ENCODE data around the gene LY86.
"Not testable (repeated sequence)": the region's sequence is repeated elsewhere in the genome, so short reads cannot be mapped to it uniquely, and the experiment has no call there.

DNA sequence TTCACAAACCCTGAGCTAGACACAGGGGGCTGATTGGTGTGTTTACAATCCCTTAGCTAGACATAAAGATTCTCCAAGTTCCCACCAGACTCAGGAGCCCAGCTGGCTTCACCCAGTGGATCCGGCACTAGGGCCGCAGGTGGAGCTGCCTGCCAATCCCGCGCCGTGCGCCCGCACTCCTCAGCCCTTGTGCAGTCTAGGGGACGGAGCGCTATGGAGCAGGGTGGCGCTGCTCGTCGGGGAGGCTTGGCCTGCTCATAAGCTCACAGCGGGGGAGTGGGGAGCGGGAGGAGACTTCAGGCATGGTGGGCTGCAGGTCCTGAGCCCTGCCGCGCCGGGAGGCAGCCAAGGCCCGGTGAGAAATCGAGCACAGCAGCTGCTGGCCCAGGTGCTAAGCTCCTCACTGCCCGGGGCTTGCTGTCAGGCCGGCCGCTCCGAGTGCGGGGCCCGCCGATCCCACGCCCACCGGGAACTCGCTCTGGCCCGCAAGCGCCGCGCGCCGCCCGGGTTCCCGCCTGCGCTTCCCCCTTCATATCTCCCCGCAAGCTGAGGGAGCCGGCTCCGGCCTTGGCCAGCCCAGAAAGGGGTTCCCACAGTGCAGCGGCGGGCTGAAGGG, 24.7 kb downstream of the LY86 start:
- TF ChIP-seq MZF1 (CRISPR knock-in tag; IDR thresholded peaks at IDR 0.05; ENCODE audit: borderline replicate concordance); THYN1 (CRISPR knock-in tag; IDR thresholded peaks at IDR 0.05; ENCODE audit: borderline replicate concordance, low read depth); FOXK1 (CRISPR knock-in tag; IDR thresholded peaks at IDR 0.05; ENCODE audit: borderline replicate concordance, low read depth): not testable (repeated sequence)
- TF ChIP-seq, protein P1, sequence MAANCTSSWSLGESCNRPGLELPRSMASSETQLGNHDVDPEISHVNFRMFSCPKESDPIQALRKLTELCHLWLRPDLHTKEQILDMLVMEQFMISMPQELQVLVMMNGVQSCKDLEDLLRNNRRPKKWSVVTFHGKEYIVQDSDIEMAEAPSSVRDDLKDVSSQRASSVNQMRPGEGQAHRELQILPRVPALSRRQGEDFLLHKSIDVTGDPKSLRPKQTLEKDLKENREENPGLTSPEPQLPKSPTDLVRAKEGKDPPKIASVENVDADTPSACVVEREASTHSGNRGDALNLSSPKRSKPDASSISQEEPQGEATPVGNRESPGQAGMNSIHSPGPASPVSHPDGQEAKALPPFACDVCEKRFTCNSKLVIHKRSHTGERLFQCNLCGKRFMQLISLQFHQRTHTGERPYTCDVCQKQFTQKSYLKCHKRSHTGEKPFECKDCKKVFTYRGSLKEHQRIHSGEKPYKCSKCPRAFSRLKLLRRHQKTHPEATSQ (CRISPR knock-in tag; IDR thresholded peaks at IDR 0.05; ENCODE audit: borderline replicate concordance) = not testable (repeated sequence)
- TF ChIP-seq, protein P2, sequence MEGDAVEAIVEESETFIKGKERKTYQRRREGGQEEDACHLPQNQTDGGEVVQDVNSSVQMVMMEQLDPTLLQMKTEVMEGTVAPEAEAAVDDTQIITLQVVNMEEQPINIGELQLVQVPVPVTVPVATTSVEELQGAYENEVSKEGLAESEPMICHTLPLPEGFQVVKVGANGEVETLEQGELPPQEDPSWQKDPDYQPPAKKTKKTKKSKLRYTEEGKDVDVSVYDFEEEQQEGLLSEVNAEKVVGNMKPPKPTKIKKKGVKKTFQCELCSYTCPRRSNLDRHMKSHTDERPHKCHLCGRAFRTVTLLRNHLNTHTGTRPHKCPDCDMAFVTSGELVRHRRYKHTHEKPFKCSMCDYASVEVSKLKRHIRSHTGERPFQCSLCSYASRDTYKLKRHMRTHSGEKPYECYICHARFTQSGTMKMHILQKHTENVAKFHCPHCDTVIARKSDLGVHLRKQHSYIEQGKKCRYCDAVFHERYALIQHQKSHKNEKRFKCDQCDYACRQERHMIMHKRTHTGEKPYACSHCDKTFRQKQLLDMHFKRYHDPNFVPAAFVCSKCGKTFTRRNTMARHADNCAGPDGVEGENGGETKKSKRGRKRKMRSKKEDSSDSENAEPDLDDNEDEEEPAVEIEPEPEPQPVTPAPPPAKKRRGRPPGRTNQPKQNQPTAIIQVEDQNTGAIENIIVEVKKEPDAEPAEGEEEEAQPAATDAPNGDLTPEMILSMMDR (CRISPR knock-in tag; IDR thresholded peaks at IDR 0.05) = not testable (repeated sequence)
